Measurements from ENCODE around the gene CENPN. TPM values are rescaled to one million over a fixed set of nuclear protein-coding genes. Genes with fewer than 3 reads are reported as not detected.

The CENPN gene
- total and polyA plus RNA-seq, 2 of the 13 experiments (the other 11 are each of a cell fraction or from before 2014, with no cell fraction given) = 29.7 to 129 TPM

- TF ChIP-seq, protein P1, sequence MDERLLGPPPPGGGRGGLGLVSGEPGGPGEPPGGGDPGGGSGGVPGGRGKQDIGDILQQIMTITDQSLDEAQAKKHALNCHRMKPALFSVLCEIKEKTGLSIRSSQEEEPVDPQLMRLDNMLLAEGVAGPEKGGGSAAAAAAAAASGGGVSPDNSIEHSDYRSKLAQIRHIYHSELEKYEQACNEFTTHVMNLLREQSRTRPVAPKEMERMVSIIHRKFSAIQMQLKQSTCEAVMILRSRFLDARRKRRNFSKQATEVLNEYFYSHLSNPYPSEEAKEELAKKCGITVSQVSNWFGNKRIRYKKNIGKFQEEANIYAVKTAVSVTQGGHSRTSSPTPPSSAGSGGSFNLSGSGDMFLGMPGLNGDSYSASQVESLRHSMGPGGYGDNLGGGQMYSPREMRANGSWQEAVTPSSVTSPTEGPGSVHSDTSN (CRISPR knock-in tag; IDR thresholded peaks at IDR 0.05) = no peak
- TF ChIP-seq JDP2 (CRISPR knock-in tag; IDR thresholded peaks at IDR 0.05; ENCODE audit: borderline replicate concordance) (peak; percentile 41; the same call in 1 of the 2 replicates), ZNF713 (CRISPR knock-in tag; IDR thresholded peaks at IDR 0.05) (0 out of 2 replicates have a peak, but pooled peaks have one; percentile 28), ZNF652 (CRISPR knock-in tag; IDR thresholded peaks at IDR 0.05; ENCODE audit: borderline replicate concordance, low read depth) (no peak), DR1 (CRISPR knock-in tag; IDR thresholded peaks at IDR 0.05) (peak; percentile 22), RARA (CRISPR knock-in tag; IDR thresholded peaks at IDR 0.05) (0 out of 2 replicates have a peak, but pooled peaks have one; percentile 15), ZNF768 (CRISPR knock-in tag; IDR thresholded peaks at IDR 0.05) (no peak), ZNF790 (CRISPR knock-in tag; IDR thresholded peaks at IDR 0.05; ENCODE audit: borderline replicate concordance) (no peak), PHF5A (CRISPR knock-in tag; IDR thresholded peaks at IDR 0.05; ENCODE audit: low read depth, unreplicated experiment) (no peak), BCL3 (CRISPR knock-in tag; IDR thresholded peaks at IDR 0.05) (peak; percentile 79; the same call in 1 of the 2 replicates), TOPORS (CRISPR knock-in tag; IDR thresholded peaks at IDR 0.05) (peak; percentile 92), HINFP (CRISPR knock-in tag; IDR thresholded peaks at IDR 0.05; ENCODE audit: low read depth) (peak; percentile 23; the same call in 1 of the 2 replicates), SOX13 (IDR thresholded peaks at IDR 0.05) (no peak), SOX13 (CRISPR knock-in tag; conservative IDR thresholded peaks at IDR 0.05 in 1 of 2, IDR thresholded peaks at IDR 0.05 in 1 of 2) (peak in 1 of 2 experiments; percentile 29; a peak in 1 of 4 replicates), ZNF143 (CRISPR knock-in tag; IDR thresholded peaks at IDR 0.05) (peak; percentile 71), ZSCAN9 (CRISPR knock-in tag; IDR thresholded peaks at IDR 0.05; ENCODE audit: borderline replicate concordance) (peak; percentile 10; the same call in 1 of the 2 replicates), PAF1 (CRISPR knock-in tag; IDR thresholded peaks at IDR 0.05) (no peak), ZNF484 (CRISPR knock-in tag; IDR thresholded peaks at IDR 0.05; ENCODE audit: borderline replicate concordance, low read depth) (no peak), ZNF124 (CRISPR knock-in tag; IDR thresholded peaks at IDR 0.05) (no peak)
- TF ChIP-seq, protein P2, sequence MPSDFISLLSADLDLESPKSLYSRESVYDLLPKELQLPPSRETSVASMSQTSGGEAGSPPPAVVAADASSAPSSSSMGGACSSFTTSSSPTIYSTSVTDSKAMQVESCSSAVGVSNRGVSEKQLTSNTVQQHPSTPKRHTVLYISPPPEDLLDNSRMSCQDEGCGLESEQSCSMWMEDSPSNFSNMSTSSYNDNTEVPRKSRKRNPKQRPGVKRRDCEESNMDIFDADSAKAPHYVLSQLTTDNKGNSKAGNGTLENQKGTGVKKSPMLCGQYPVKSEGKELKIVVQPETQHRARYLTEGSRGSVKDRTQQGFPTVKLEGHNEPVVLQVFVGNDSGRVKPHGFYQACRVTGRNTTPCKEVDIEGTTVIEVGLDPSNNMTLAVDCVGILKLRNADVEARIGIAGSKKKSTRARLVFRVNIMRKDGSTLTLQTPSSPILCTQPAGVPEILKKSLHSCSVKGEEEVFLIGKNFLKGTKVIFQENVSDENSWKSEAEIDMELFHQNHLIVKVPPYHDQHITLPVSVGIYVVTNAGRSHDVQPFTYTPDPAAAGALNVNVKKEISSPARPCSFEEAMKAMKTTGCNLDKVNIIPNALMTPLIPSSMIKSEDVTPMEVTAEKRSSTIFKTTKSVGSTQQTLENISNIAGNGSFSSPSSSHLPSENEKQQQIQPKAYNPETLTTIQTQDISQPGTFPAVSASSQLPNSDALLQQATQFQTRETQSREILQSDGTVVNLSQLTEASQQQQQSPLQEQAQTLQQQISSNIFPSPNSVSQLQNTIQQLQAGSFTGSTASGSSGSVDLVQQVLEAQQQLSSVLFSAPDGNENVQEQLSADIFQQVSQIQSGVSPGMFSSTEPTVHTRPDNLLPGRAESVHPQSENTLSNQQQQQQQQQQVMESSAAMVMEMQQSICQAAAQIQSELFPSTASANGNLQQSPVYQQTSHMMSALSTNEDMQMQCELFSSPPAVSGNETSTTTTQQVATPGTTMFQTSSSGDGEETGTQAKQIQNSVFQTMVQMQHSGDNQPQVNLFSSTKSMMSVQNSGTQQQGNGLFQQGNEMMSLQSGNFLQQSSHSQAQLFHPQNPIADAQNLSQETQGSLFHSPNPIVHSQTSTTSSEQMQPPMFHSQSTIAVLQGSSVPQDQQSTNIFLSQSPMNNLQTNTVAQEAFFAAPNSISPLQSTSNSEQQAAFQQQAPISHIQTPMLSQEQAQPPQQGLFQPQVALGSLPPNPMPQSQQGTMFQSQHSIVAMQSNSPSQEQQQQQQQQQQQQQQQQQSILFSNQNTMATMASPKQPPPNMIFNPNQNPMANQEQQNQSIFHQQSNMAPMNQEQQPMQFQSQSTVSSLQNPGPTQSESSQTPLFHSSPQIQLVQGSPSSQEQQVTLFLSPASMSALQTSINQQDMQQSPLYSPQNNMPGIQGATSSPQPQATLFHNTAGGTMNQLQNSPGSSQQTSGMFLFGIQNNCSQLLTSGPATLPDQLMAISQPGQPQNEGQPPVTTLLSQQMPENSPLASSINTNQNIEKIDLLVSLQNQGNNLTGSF (CRISPR knock-in tag; IDR thresholded peaks at IDR 0.05) = peak; percentile 94
These were observed at the start of gene CENPN, which contains the start of gene CMC2 (continued) for GRCh38 chr16:81006813-81007695.

All from HepG2 (cell line).